ENCODE measurements around the gene SLAMF8. TPM values are rescaled to one million over a fixed set of nuclear protein-coding genes. Genes with fewer than 3 reads are reported as not detected.

The SLAMF8 gene
- total RNA-seq, 1 donor from 2014 or later: not detected

DNA sequence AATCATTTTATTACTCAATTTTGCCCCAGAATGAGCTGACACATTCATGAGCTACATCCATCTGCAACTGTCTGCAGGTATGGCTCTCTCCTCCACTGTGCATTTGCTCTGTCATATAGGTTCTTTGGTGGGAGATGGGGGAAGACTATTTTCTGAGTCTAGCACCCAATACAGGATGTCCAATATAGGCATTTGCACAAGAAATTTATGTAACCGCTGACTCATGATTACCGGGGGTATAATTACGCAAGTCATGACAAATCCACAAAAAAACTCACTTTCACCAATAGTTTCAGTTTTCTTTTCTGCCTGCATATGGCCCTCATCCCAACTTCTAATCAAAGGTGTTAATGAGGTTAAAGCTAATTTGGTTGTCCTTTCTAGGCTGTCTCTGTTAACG lies 53.3 kb downstream of the SLAMF8 start:
- TF ChIP-seq CTCF (IDR thresholded peaks at IDR 0.05; ENCODE audit: unreplicated experiment): no peak
- Mint-ChIP-seq H3K27ac (no peak overlapping the region), H3K36me3 (no peaks in the 10 kb centered on the region), H3K4me1 (no peaks in the 10 kb centered on the region), H3K9me3 (no peaks in the 10 kb centered on the region), H3K4me3 (no peak overlapping the region), H3K27me3 (ENCODE audit: low read depth) (no peaks in the 10 kb centered on the region)
- DNase-seq (ENCODE audit: low spot score in 2 of 2, unreplicated experiment in 2 of 2): no peak

DNA sequence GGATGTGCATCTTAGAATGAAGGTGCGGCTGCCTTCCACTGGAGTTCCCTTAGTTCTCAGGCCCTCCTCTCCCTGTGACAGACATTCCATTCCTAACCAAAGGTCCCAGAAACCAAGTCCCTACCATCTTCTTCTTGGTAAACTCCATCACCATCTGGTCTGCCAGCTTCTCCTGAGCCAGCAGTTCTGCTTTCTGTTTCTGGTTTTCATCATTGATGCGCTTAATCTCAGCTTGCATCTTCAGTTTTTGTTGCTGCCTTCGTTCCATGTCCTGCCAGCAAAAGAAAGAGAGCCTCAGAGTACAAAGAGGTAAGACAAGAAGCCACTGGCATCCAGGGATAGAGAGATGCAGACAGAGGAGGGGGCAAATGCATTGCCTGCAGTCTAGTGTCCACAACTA lies 53.8 kb downstream of the SLAMF8 start:
- no peaks in the 10 kb centered on the region for H3K36me3 Mint-ChIP-seq
- no peaks in the 10 kb centered on the region for H3K4me1 Mint-ChIP-seq
- H3K9me3 Mint-ChIP-seq: no peaks in the 10 kb centered on the region
- no peak for DNase-seq (ENCODE audit: low spot score in 2 of 2, unreplicated experiment in 2 of 2)
- H3K27me3 Mint-ChIP-seq (ENCODE audit: low read depth): no peaks in the 10 kb centered on the region
- no peak overlapping the region for H3K4me3 Mint-ChIP-seq
- H3K27ac Mint-ChIP-seq: no peak overlapping the region
- no peak for TF ChIP-seq CTCF (IDR thresholded peaks at IDR 0.05; ENCODE audit: unreplicated experiment)

- no peak for TF ChIP-seq CTCF (IDR thresholded peaks at IDR 0.05; ENCODE audit: unreplicated experiment)
- no peaks in the 10 kb centered on the region for H3K27me3 Mint-ChIP-seq (ENCODE audit: low read depth)
- H3K4me3 Mint-ChIP-seq: no peak overlapping the region
- no peaks in the 10 kb centered on the region for H3K36me3 Mint-ChIP-seq
- H3K27ac Mint-ChIP-seq: no peak overlapping the region
- DNase-seq (ENCODE audit: low spot score in 2 of 2, unreplicated experiment in 2 of 2): peak; percentile 91 to 94
- H3K4me1 Mint-ChIP-seq: no peaks in the 10 kb centered on the region
- H3K9me3 Mint-ChIP-seq: no peaks in the 10 kb centered on the region
These were observed 55.2 kb downstream of the SLAMF8 start for GRCh38 chr1:159881622-159882526.

DNA sequence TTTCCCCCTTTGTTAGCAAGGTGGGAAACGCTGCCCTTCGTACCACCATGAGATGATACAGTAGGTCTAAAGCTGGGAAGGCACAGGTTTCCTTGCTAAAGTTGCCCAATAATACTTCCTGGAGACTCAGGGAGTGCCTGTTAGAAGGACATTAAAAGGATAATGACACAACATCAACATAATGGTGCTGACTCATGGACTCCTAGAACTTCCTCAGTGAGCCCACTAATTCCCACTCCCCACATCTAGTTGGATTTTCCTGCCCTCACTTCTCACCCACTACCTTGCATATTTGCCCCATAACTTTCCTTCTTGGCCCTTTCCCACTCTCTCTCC lies 55.8 kb downstream of the SLAMF8 start:
- Mint-ChIP-seq H3K36me3 (no peaks in the 10 kb centered on the region), H3K9me3 (no peaks in the 10 kb centered on the region), H3K4me3 (no peak overlapping the region), H3K27ac (no peak overlapping the region), H3K4me1 (no peaks in the 10 kb centered on the region), H3K27me3 (ENCODE audit: low read depth) (no peaks in the 10 kb centered on the region)
- no peak for TF ChIP-seq CTCF (IDR thresholded peaks at IDR 0.05; ENCODE audit: unreplicated experiment)
- DNase-seq (ENCODE audit: low spot score in 2 of 2, unreplicated experiment in 2 of 2): no peak

GRCh38 chr1:159883134-159883533 lies 56.5 kb downstream of the SLAMF8 start:
- Mint-ChIP-seq H3K36me3 (no peaks in the 10 kb centered on the region), H3K9me3 (no peaks in the 10 kb centered on the region), H3K27ac (no peak overlapping the region), H3K4me3 (no peak overlapping the region), H3K4me1 (no peaks in the 10 kb centered on the region), H3K27me3 (ENCODE audit: low read depth) (no peaks in the 10 kb centered on the region)
- TF ChIP-seq CTCF (IDR thresholded peaks at IDR 0.05; ENCODE audit: unreplicated experiment): no peak
- DNase-seq (ENCODE audit: low spot score in 2 of 2, unreplicated experiment in 2 of 2): no peak
